ENCODE data around the gene LSM4.
"Not testable (repeated sequence)": the region's sequence is repeated elsewhere in the genome, so short reads cannot be mapped to it uniquely, and the experiment has no call there.

Gene LSM4

DNA sequence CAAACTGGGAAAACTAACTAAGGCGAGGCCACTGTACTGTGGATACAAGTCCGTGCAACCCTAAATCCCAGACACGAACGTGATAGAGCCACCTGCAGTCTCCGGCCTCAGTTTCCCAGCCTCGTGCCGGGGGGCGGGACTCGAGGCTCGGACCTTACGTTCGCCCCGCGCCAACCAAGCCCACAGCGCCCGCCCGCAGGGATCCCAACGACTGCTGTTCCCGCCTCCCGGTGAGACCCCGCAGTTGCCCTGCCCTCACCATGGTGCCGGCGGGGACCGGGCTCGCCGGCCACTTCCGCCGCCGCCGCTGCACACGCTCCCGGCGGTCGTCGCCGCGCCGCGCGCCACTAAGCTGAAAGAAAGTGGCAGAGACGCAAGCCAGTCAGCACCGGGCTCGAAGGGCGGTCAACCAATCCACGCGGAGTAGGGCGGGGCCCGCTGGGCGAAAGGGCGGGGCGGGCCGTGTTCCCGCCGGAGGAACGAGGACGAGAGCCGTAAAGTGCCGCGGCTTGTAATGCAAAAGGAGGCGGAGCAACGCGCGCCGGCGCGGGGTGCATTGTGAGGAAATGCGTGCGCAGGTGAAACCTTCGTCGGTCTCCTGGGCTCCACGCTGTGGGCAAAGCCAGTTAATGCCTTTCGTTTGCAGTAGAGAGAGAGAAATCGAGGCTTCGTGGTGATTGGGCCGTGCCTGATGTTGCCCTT is at the start of gene LSM4:
Gene LSM4, minus strand, starts transcription at position 318 of the 702 bp plus-strand sequence. Its CDS starts 56 bp downstream, at position 262.
- peak; percentile 98 to 99 for DNase-seq (ENCODE audit: low read depth in 2 of 2)

DNA sequence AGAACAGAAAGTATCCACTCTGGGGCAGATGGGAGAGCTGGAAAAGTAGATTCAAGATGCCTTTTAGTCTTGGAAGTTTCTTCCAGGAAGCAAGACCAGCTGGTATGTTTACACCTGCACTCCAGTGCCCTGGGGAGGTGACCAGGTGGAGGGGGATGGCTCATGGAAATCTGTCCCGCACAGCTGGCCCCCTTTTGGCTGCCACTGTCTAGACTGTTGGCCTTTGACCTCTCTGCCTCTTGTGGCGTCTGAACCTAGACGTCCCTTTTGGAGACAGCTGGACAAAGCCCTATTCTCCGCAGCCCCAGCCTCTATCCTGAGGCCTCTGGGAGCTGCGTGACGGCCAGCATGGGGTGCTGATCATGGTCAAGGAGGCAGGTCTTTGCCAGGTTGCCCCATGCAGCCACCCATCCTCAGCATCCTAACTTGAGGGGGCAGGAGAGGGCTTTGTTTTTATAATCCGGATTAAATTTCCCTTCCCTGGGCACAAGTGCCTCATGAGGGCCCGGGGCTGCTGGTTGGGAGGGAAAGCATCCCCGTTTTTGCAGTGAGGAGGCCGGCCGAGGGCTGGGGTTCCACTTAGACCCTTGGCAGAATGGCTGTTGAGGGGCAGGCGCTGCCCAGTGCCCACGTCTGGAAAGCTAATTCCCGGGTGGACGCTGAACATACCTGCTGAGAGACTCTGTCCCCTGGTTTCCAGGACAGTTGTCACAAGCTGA is 45.8 kb upstream of the LSM4 start:
- DNase-seq (ENCODE audit: low read depth in 2 of 2) = no peak

DNA sequence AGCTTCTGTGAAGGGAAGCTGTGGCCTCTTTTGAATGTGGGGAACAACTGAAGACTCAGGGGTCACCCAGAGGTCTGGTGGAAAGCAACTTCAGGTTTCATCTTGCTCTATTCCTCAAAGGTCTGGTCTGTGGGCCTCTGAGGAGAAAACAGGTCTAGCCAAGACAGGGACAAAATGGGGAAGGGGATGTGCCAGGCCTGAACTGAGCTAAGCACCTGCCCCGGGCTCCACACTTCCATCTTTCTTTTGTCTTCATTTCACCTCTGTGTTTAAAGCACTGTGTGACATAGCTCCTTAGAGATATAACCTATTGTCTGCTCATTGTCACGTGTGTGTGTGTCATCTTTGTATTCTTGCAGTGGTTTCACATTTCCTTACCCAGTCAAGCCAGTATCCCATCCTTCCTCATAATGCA is 43.2 kb upstream of the LSM4 start:
- DNase-seq (ENCODE audit: low read depth in 2 of 2) = no peak

DNA sequence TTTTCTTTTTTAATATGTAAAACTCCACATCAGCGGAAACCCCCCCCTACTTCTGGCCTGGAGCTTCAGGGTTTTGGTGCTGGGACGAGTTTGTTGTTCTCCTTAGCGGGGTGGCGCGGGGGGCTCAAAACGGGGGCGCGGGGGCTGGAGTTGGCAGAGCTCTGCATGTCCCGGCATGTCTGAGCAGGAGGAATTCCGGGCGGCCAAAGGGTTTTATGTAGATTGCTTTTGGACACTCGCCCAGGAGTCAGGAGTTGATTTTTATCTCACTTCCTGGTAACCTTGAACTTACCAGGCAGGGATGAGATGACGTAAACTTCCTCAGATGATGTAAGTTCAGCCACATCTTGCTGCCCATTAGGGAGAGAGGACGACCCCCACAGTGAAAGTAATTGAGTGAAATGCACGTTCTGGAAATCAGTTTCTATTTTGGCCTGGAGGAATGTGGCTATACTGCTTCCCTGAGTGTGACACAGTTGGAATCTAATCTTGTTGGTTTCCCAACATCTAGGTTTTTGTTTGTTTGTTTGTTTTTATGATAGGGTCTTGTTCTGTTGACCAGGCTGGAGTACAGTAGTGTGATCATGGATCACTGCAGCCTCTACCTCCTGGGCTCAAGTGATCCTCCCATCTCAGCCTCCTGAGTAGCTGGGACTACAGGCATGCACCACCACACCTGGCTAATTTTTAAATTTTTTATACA is 42.1 kb upstream of the LSM4 start:
- no peak for DNase-seq (ENCODE audit: low read depth in 2 of 2)

DNA sequence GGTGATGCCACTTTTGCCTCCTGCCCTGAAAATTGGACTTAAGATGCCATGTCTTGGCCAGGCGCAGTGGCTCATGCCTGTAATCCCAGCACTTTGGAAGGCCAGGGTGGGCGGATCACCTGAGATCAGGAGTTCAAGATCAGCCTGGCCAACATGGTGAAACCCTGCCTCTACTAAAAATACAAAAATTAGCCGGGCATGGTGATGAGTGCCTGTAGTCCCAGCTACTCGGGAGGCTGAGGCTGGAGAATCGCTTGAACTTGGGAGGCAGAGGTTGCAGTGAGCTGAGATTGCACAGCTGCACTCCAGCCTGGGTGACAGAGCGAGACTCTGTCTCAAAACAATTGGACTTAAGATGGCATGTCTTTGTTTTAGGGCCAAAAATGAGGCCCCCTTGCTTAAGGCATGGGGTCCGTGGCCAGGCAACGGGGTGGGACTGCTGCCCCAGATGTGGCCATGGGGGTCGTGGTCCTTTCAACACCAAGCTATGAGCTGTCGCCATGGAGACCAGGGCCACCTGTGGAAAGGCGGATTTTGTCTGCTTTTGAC is 41.5 kb upstream of the LSM4 start:
- DNase-seq (ENCODE audit: low read depth in 2 of 2) = not testable (repeated sequence)

DNA sequence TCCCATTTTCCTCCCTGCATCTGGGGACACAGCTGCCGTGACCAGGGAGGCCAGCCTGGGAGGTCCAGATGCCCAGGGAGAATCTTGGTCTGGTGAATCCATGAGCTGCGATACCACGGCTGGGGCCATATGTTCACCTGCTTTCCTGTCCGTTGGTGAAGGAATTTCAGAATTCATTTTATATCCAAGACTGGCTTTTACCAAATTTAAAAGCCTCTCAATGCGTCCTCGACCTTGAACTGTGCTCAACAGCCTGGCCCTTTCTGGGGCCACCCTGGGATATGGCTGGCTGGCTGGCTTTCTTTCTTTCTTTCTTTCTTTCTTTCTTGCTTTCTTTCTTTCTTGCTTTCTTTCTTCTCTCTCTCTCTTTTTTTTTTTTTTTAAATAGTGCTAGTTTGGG is 40.9 kb upstream of the LSM4 start:
- DNase-seq (ENCODE audit: low read depth in 2 of 2) = no peak

DNA sequence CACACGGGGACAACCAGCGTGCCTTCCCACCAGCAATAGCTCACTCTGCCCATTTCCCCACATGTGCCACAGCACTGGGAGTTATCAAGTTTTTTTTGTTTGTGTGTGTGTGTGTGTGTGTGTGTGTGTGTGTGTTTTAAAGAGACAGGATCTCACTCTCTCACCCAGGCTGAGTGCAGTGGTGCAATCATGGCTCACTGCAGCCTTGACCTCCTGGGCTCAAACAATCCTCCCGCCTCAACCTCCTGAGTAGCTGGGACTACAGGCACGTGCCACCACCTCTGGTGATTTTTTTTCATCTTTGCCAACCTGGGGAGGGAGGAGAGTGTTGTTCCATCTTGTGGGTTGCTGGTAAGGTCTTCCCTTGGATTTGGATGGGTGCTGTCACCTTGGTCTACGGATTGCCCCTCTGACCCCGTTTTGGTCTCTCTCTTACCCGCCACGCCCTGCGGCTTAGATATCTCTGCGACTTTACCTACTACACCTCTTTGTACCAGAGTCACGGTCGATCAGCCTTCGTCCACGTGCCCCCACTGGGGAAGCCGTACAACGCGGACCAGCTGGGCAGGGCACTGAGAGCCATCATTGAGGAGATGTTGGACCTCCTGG is 40.2 kb upstream of the LSM4 start:
- DNase-seq (ENCODE audit: low read depth in 2 of 2) = no peak

DNA sequence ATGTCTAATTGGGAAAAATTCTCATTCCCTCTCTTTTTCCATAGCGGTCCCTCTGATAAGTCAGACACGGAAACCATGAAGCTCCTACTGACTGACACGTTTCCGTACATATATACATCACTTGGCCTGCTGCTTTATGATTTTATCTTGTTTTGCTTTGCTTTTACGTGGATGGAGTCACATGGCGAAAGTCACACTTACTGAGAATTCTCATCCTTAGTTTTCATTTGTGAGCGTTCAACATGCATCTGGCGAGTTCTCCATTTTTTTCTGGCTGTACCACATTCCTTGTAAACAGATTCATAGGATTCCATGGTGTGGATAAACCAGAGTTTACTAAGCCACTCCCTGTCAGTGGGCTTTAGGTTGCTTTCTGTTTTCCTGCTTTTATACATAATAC is 38.8 kb upstream of the LSM4 start:
- DNase-seq (ENCODE audit: low read depth in 2 of 2) = no peak

DNA sequence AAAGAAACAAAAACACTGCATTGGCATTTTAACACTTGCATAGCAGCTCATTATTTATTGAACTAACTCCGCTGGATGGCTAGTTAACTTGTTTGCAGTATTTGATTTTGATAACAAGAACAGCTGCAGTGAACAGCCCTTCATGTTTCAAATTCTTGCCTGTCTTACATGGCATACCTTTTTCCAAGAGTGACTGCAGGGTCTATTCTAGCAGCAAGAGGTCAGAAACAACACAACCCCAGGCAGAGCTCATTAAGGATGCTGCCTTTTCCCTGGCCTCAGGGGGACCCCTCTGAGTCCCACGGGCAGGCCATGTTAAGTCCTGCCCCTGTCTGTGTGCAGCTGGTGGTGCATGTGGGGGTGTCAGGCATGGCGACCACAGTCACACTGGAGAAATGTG is 34.2 kb upstream of the LSM4 start:
- DNase-seq (ENCODE audit: low read depth in 2 of 2) = no peak

DNA sequence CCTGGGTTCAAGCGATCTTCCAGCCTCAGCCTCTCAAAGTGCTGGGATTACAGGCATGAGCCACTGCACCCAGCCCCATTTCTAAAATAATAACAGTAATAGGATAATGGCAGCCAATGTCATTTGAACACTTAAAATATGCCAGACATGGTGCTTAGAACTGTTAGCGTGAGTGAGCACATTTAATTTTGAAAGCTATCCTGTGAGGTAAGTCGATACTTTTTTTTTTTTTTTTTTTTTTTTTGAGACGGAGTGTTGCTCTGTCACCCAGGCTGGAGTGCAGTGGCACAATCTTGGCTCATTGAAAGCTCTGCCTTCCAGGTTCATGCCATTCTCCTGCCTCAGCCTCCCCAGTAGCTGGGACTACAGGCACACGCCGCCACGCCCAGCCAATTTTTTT is 31.9 kb upstream of the LSM4 start:
- DNase-seq (ENCODE audit: low read depth in 2 of 2) = not testable (repeated sequence)

DNA sequence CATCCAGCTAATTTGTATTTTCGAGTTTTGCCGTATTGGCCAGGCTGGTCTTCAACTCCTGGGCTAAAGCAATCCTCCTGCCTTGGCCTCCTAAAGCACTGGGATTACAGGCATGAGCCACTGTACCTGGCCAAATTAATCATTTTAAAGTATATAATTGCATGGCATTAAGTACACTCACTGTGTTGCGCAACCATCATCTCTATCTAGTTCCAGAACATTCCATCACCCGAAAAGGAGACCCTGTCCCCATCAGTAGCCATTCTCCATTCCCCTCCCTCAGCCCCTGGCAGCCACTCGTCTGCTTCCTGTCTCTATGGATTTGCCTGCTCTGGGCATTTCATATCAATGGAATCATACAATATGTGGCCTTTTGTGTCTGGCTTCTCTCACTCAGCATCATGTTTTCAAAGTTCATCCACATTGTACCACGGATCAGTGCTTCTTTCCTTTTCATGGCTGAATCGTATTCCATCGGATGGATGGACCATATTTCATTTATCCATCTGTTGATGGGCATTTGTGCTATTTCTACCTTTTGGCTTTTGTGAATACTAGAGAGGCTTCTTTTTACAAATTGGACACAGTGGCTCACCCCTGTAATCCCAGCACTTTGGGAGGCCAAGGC is 30.6 kb upstream of the LSM4 start:
- no peak for DNase-seq (ENCODE audit: low read depth in 2 of 2)

DNA sequence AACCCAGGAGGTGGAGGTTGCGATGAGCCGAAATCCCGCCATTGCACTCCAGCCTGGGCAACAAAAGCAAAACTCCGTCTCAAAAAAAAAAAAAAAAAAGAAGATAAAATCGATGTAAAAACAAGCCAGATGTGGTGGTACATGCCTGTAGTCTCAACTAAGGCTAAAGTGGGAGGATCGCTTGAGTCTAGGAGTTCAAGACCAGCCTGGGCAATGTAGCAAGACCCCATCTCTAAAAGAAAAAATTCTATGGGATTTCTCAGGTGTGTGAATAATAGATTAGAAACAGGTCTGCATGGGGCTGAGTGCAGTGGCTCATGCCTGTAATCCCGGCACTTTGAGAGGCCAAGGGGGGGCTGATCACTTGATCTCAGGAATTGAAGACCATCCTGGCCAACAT is 28.7 kb upstream of the LSM4 start:
- no peak for DNase-seq (ENCODE audit: low read depth in 2 of 2)

DNA sequence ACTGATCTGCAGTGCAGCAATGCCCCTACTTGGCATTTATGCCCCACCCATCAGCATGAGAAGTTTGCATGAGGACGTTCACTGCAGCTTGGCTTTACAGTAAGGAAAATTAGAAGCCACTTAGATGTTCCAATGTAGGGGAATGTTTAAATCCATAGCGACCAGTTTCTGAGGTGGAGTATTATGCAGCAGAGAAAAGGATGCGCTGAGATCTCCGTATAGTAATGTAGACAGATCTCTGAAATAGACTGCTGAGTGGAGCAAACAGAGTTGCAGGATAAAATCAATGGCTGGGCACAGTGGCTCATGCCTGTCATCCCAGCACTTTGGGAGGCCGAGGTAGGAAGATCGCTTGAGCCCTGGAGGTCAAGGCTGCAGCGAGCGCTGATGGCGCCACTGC is 27.6 kb upstream of the LSM4 start:
- DNase-seq (ENCODE audit: low read depth in 2 of 2) = no peak

DNA sequence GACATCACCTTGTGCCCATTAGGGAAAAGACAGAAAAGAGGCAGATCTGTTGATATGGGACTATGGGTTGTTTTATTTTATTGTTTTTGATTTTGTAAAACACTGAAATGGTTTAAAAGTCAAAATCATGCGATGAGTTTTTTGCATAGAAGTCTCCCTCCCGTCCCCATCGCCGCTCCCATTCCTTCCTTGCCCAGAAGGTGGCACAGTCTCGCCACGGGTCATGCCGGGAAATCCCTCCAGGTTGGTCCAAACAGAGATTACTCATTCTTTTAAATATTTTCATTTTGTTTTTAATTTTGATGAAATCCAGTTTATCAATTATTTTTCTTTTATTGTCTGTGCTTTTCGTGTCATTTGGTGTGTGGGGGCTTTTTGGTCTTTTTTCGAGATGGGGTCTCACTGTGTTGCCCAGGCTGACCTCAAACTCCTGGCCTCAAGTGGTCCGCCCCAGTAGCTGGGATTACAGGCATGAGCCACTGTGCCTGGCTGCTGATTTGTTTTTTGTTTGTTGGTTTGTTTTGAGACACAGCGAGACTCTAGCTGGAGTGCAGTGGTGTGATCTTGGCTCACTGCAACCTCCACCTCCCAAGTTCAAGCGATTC is 26.8 kb upstream of the LSM4 start:
- DNase-seq (ENCODE audit: low read depth in 2 of 2) = no peak

DNA sequence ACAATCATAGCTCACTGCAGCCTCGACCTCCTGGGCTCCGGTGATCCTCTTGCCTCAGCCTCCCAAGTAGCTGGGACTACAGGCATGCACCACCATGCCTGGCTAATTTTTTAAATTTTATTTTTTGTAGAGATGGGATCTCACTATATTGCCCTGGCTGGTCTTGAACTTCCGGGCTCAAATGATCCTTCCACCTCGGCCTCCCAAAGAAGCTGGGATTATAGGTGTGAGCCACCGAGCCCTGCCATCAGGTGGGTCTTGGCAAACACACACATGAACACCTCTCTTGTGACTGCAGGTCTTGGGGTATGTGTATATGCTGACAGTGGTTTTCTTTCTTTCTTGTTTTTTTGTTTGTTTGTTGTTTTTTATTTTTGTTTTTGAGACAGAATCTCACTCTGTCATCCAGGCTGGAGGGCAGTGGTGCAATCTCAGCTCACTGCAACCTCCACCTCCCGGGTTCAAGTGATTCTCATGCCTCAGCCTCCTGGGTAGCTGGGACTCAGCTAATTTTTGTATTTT is 26.0 kb upstream of the LSM4 start:
- not testable (repeated sequence) for DNase-seq (ENCODE audit: low read depth in 2 of 2)

DNA sequence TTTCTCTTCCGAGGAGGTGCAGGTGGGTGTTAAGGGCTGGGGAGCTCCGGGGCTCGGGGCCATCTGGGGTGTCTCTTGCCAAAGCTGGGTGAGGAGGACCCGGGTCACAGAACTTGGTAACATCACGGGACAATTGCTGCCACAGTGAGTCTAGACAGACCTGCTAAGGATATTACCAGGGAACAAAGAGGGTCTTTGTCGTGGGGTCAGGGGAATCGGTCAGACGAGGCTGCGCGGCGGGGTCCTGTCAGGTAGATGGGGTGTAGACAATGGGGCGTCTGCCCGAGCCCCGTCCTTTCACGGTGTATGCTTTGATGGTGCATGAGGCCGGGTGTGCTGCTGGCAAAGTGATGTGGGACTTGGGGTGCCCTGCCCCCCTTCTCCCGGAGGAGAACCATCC is 25.3 kb upstream of the LSM4 start:
- DNase-seq (ENCODE audit: low read depth in 2 of 2) = no peak

DNA sequence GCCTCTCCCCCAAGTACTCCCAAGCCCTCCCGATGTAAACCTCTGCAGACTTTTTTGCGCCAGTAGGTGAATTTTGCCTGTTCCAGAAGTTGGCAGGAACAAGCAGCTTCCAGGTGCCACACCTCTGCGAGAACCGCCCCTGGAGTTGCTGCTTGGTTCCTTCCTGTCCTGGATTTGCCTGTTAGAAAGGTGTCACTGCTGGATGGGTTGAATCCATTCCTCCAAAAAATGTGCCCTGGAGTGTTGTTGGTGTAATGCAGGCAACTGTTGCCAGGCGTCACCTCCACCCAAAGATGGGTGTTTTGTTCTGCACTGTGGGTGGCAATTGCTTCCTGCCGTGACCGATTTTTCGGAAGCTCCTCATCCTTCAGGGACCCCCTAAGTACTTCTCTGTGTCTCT is 23.2 kb upstream of the LSM4 start:
- no peak for DNase-seq (ENCODE audit: low read depth in 2 of 2)

DNA sequence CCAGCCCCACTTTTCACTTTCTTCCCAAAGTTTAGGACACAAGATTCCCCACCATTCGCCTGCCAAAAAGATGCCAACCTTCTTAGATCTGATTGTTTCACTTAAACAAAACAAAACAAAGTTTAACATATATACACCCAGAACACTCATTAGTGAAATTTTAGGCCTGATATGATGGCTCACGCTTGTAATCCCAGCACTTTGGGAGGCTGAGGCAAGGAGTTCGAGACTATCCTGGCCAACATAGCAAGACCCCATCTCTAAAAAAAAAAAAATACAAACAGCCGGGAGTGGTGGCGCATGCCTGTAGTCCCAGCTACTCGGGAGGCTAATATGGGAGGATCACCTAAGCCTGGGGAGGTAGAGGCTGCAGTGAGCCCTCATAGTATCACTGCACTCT is 22.4 kb upstream of the LSM4 start:
- DNase-seq (ENCODE audit: low read depth in 2 of 2) = no peak

DNA sequence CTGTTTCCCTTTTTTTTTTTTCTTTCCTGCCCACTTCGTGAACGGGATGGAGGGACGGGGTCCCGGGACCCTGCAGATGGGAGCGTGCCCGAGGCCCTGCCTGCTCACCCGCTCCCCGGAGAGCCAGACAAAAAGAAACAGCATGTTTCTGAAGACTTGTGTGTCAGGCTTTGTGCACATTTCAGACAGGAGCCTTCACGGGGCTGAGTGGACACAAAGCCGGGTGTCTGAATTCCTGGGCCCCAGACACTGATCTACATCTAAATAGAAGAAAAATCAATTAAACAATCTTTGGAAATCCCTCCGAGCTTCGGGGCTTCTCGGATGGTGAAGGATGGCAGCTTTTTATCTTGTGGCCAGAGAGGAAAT is 21.7 kb upstream of the LSM4 start:
- DNase-seq (ENCODE audit: low read depth in 2 of 2) = no peak

DNA sequence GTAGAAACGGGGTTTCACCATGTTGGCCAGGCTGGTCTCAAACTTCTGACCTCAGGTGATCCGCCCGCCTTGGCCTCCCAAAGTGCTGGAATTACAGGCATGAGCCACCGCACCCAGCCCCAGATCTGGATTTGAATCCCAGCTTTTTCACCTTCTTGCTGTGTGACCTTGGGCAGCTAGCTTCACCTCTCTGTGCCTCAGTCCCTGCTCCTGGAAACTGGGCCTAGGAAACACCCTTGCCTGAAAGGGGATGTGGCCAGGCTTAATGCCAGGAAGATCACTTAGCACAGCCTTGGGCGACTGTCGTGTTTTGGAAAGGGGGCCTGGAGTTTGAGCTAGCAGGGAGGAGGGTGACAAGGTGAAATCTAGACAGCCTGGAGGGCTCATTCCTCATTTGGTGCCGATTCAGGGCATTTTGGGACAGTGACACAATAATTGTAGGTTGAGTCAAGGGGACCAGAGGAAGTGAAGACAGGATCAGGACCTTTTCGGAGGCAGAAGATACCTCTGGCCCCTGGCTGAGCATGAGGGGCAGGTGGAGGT is 19.3 kb upstream of the LSM4 start:
- DNase-seq (ENCODE audit: low read depth in 2 of 2) = no peak
